Measurements from ENCODE around the gene GTPBP2.

The GTPBP2 gene

GRCh38 chr6:43614396-43614730, 14.7 kb downstream of the GTPBP2 start:
- no peak for DNase-seq
- intact Hi-C loops (cut with DNase I; ENCODE audit: low total_unique reads) = no loop called here
- no peak for TF ChIP-seq CTCF (IDR thresholded peaks at IDR 0.05)
- Histone ChIP-seq H3K9me3 (no peaks in the 10 kb centered on the region), H3K4me1 (no peaks in the 10 kb centered on the region), H3K4me3 (no peak overlapping the region), H3K36me3 (peaks cover 17 to 57% (median 30%) of the 10 kb centered on the region in 3 donors), H3K27ac (no peak overlapping the region), H3K27me3 (no peaks in the 10 kb centered on the region)

- no peak overlapping the region for H3K27ac ChIP-seq
- H3K27me3 ChIP-seq = no peaks in the 10 kb centered on the region
- no peaks in the 10 kb centered on the region for H3K9me3 ChIP-seq
- intact Hi-C loops (cut with DNase I; ENCODE audit: low total_unique reads) = no loop called here
- TF ChIP-seq CTCF (IDR thresholded peaks at IDR 0.05) = no peak
- H3K4me1 ChIP-seq = no peaks in the 10 kb centered on the region
- no peak overlapping the region for H3K4me3 ChIP-seq
- H3K36me3 ChIP-seq = peaks cover 16 to 55% (median 30%) of the 10 kb centered on the region in 3 donors
- DNase-seq = no peak
Observed at GRCh38 chr6:43613721-43614395, 15.2 kb downstream of the GTPBP2 start.

GRCh38 chr6:43610431-43610830, 18.6 kb downstream of the GTPBP2 start:
- no peak for TF ChIP-seq CTCF (IDR thresholded peaks at IDR 0.05)
- Histone ChIP-seq H3K9me3 (no peaks in the 10 kb centered on the region), H3K4me3 (no peak overlapping the region), H3K27me3 (no peaks in the 10 kb centered on the region), H3K27ac (no peak overlapping the region), H3K36me3 (peaks cover 16 to 73% (median 41%) of the 10 kb centered on the region in 3 donors), H3K4me1 (no peaks in the 10 kb centered on the region)
- intact Hi-C loops (cut with DNase I; ENCODE audit: low total_unique reads) = no loop called here
- DNase-seq = no peak

- Histone ChIP-seq H3K4me1 (no peaks in the 10 kb centered on the region), H3K27ac (no peak overlapping the region), H3K9me3 (no peaks in the 10 kb centered on the region), H3K36me3 (peaks cover 16 to 75% (median 38%) of the 10 kb centered on the region in 3 donors), H3K4me3 (no peak overlapping the region), H3K27me3 (no peaks in the 10 kb centered on the region)
- no peak for DNase-seq
- TF ChIP-seq CTCF (IDR thresholded peaks at IDR 0.05) = no peak
- intact Hi-C loops (cut with DNase I; ENCODE audit: low total_unique reads) = no loop called here
Observed at GRCh38 chr6:43609402-43609801, 19.7 kb downstream of the GTPBP2 start.

GRCh38 chr6:43608807-43609206, 20.3 kb downstream of the GTPBP2 start:
- intact Hi-C loops (cut with DNase I; ENCODE audit: low total_unique reads) = no loop called here
- Histone ChIP-seq H3K9me3 (no peaks in the 10 kb centered on the region), H3K4me3 (no peak overlapping the region), H3K27ac (no peak overlapping the region), H3K36me3 (peaks cover 10 to 74% (median 33%) of the 10 kb centered on the region in 3 donors), H3K27me3 (no peaks in the 10 kb centered on the region), H3K4me1 (no peaks in the 10 kb centered on the region)
- no peak for TF ChIP-seq CTCF (IDR thresholded peaks at IDR 0.05)
- no peak for DNase-seq

Measured in tibial artery (tissue), 4 donors.